Osteoblast (primary cell): ENCODE measurements around the gene MAPT. TPM values are rescaled to one million over a fixed set of nuclear protein-coding genes. Genes with fewer than 3 reads are reported as not detected.

Source experiments
- DNase-seq: peaks from one replicate; pipeline ENCODE4 v3.0.0; 2011; ENCODE audit warnings: low spot score, mixed read lengths; ENCODE audit not compliant: insufficient read length; ENCODE audit errors: missing footprints
- H2AFZ ChIP-seq: 2 replicates; pipeline ENCODE4 v1.6.0; 2011; ENCODE audit warnings: mild to moderate bottlenecking, low read length
- H3K27ac ChIP-seq: 2 replicates; pipeline ENCODE4 v1.5.1; 2011; ENCODE audit warnings: mild to moderate bottlenecking, low read depth, low read length, moderate library complexity
- H3K27me3 ChIP-seq: 2 replicates; pipeline ENCODE4 v1.6.0; 2012; ENCODE audit warnings: mild to moderate bottlenecking, control low read depth, inconsistent platforms, low read length, moderate library complexity; ENCODE audit not compliant: insufficient read depth
- H3K36me3 ChIP-seq: 2 replicates; pipeline ENCODE4 v1.5.1; 2011; ENCODE audit warnings: mild to moderate bottlenecking, low read length, control low read depth, moderate library complexity; ENCODE audit not compliant: insufficient read depth
- H3K4me1 ChIP-seq: 2 replicates; pipeline ENCODE4 v1.5.1; 2011; ENCODE audit warnings: mild to moderate bottlenecking, low read length, control low read depth, moderate library complexity; ENCODE audit not compliant: insufficient read depth
- H3K4me2 ChIP-seq: 2 replicates; pipeline ENCODE4 v1.6.0; 2011; ENCODE audit warnings: mild to moderate bottlenecking, low read length; ENCODE audit not compliant: insufficient read depth
- H3K4me3 ChIP-seq: fragments of 200-600 bp; sonication (generic); 3 replicates; pipeline ENCODE4 v1.5.1; 2012; ENCODE audit warnings: mild to moderate bottlenecking, low read length, inconsistent platforms; ENCODE audit not compliant: insufficient read depth
- H3K79me2 ChIP-seq: 2 replicates; pipeline ENCODE4 v1.6.0; 2012; ENCODE audit warnings: mild to moderate bottlenecking, low read length, control low read depth, inconsistent platforms; ENCODE audit not compliant: insufficient read depth
- H3K9me3 ChIP-seq: 2 replicates; pipeline ENCODE4 v1.5.1; 2011; ENCODE audit warnings: low read depth, low read length, control low read depth
- H4K20me1 ChIP-seq: 2 replicates; pipeline ENCODE4 v1.6.0; 2012; ENCODE audit warnings: mild to moderate bottlenecking, low read length, control low read depth; ENCODE audit not compliant: insufficient read depth
- total RNA-seq: library from RNA; depleted of rRNA; stranded (reverse); fragments of >200 nt; gene quantifications from 2 replicates; pipeline ENCODE4 v1.2.3, GENCODE V29; 2012
- TF ChIP-seq, protein P1 (sequence below): IDR thresholded peaks from 2 replicates; pipeline ENCODE4 v1.5.1; 2011; ENCODE audit warnings: mild to moderate bottlenecking, low read depth, low read length, moderate library complexity; ENCODE audit errors: extremely low read depth

MAPT gene
- total RNA-seq, 1 donor: 0.36 TPM

DNA sequence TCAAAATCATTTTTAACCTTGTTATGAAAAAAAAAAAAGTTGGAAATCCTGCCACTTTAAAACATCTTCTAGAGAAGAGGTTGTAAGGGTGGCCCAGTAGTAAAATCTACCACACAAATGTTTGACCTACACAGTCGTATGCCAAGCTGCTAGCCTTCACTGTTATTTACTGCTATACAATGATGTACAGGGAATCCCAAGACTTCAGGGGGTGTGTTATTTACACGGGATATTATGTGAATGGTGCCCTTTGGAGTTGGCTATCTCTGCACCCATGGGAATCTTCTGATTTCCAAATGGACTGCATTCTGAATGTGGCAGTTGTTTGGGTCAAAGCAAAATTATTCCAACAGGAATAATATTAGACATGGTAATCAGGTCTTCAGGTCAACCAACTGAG lies 150.6 kb downstream of the MAPT start:
- H3K9me3 ChIP-seq: no peaks in the 10 kb centered on the region
- no peak overlapping the region for H3K4me3 ChIP-seq
- no peak overlapping the region for H3K27ac ChIP-seq
- H3K79me2 ChIP-seq: peaks cover 25% of the 10 kb centered on the region
- H2AFZ ChIP-seq: no peak overlapping the region
- peaks cover 3% of the 10 kb centered on the region for H3K4me1 ChIP-seq
- no peaks in the 10 kb centered on the region for H3K27me3 ChIP-seq
- DNase-seq: no peak
- H3K36me3 ChIP-seq: peaks cover 59% of the 10 kb centered on the region
- TF ChIP-seq, protein P1, sequence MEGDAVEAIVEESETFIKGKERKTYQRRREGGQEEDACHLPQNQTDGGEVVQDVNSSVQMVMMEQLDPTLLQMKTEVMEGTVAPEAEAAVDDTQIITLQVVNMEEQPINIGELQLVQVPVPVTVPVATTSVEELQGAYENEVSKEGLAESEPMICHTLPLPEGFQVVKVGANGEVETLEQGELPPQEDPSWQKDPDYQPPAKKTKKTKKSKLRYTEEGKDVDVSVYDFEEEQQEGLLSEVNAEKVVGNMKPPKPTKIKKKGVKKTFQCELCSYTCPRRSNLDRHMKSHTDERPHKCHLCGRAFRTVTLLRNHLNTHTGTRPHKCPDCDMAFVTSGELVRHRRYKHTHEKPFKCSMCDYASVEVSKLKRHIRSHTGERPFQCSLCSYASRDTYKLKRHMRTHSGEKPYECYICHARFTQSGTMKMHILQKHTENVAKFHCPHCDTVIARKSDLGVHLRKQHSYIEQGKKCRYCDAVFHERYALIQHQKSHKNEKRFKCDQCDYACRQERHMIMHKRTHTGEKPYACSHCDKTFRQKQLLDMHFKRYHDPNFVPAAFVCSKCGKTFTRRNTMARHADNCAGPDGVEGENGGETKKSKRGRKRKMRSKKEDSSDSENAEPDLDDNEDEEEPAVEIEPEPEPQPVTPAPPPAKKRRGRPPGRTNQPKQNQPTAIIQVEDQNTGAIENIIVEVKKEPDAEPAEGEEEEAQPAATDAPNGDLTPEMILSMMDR: no peak
- no peak overlapping the region for H3K4me2 ChIP-seq
- peaks cover 3% of the 10 kb centered on the region for H4K20me1 ChIP-seq

DNA sequence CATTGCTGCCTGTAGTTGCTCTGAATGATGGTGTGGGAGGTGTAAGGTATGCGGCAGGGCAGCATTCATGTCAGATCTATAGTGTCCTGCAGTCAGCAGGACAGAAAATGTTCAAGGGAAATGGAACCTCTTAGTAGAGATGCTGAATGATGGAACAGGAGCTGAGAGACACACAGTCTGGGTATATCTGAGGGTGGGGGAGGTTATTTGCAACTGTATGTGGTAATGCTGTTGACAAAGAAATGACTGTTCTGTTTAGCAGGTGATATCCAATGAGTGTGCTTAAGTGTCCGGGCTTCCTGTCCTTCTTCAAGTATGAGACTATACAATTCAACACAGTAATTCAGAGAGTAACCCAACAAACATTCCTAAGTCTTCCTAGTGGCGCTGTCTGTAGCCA lies 151.3 kb downstream of the MAPT start:
- peaks cover 3% of the 10 kb centered on the region for H3K4me1 ChIP-seq
- no peak overlapping the region for H3K4me3 ChIP-seq
- no peaks in the 10 kb centered on the region for H3K9me3 ChIP-seq
- H3K79me2 ChIP-seq: peaks cover 28% of the 10 kb centered on the region
- H3K4me2 ChIP-seq: no peak overlapping the region
- TF ChIP-seq, protein P1: no peak
- H3K36me3 ChIP-seq: peaks cover 59% of the 10 kb centered on the region
- no peak overlapping the region for H2AFZ ChIP-seq
- no peak for DNase-seq
- no peaks in the 10 kb centered on the region for H3K27me3 ChIP-seq
- H3K27ac ChIP-seq: no peak overlapping the region
- H4K20me1 ChIP-seq: peaks cover 3% of the 10 kb centered on the region

GRCh38 chr17:46046957-46047356 lies 152.6 kb downstream of the MAPT start:
- Histone ChIP-seq H3K79me2 (peaks cover 33% of the 10 kb centered on the region), H3K27ac (peak overlapping the region; percentile 8), H3K4me2 (no peak overlapping the region), H3K4me1 (peaks cover 6% of the 10 kb centered on the region), H2AFZ (no peak overlapping the region), H3K9me3 (no peaks in the 10 kb centered on the region), H4K20me1 (peaks cover 4% of the 10 kb centered on the region), H3K36me3 (peaks cover 54% of the 10 kb centered on the region), H3K27me3 (no peaks in the 10 kb centered on the region), H3K4me3 (no peak overlapping the region)
- TF ChIP-seq, protein P1: no peak
- DNase-seq: no peak

DNA sequence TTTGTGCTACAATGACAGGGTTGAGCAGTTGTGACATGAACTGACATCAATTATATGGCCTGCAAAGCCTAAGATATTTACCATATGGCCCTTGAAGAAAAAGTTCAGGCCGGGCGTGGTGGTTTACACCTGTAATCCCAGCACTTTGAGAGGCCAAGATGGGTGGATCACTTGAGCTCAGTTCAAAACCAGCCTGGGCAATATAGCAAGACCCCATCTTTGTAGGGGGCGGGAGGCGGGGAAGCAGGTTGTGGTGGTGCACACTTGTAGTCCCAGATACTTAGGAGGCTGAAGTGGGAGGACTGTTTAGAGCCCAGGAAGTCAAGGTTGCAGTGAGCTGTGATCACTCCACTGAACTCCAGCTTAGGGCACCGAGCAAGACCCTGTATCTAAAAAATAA lies 153.0 kb downstream of the MAPT start:
- peaks cover 5% of the 10 kb centered on the region for H4K20me1 ChIP-seq
- no peaks in the 10 kb centered on the region for H3K9me3 ChIP-seq
- DNase-seq: no peak
- peaks cover 33% of the 10 kb centered on the region for H3K79me2 ChIP-seq
- no peaks in the 10 kb centered on the region for H3K27me3 ChIP-seq
- H2AFZ ChIP-seq: no peak overlapping the region
- no peak overlapping the region for H3K27ac ChIP-seq
- H3K36me3 ChIP-seq: peaks cover 50% of the 10 kb centered on the region
- no peak overlapping the region for H3K4me2 ChIP-seq
- H3K4me1 ChIP-seq: peaks cover 9% of the 10 kb centered on the region
- TF ChIP-seq, protein P1: no peak
- no peak overlapping the region for H3K4me3 ChIP-seq
